ENCODE data around the gene HMOX1.

GRCh38 chr22:35400501-35400790, 19.6 kb downstream of the HMOX1 start:
- TF ChIP-seq YY1 (IDR thresholded peaks at IDR 0.05; ENCODE audit: low read depth, low read length) (no peak), CTCF (IDR thresholded peaks at IDR 0.05; ENCODE audit: control extremely low read depth in 1 of 3, insufficient read depth in 1 of 3, low read depth in 1 of 3, low read length in 3 of 3) (no peak), NRF1 (IDR thresholded peaks at IDR 0.05; ENCODE audit: low read depth, low read length) (no peak)
